Ovary (tissue), 3 donors: ENCODE data around the gene CD8B.

Source experiments
- POLR2A ChIP-seq: fragments of 450-650 bp; IDR thresholded peaks from one replicate; pipeline ENCODE4 v1.6.1; 2017; ENCODE audit warnings: antibody characterized with exemption, mild to moderate bottlenecking, moderate library complexity
- TF ChIP-seq, protein P1 (sequence below), 3 donors: fragments of 450-650 bp in 2 of 3; fragments of 200-600 bp in 1 of 3; IDR thresholded peaks; one replicate each; pipeline versions ENCODE4 v1.5.1 to v1.8.0; 2016 to 2022; ENCODE audit warnings: antibody characterized with exemption in 3 of 3, mild to moderate bottlenecking in 1 of 3
- donor health status: DM: no; HTN: no; CAD: no.

DNA sequence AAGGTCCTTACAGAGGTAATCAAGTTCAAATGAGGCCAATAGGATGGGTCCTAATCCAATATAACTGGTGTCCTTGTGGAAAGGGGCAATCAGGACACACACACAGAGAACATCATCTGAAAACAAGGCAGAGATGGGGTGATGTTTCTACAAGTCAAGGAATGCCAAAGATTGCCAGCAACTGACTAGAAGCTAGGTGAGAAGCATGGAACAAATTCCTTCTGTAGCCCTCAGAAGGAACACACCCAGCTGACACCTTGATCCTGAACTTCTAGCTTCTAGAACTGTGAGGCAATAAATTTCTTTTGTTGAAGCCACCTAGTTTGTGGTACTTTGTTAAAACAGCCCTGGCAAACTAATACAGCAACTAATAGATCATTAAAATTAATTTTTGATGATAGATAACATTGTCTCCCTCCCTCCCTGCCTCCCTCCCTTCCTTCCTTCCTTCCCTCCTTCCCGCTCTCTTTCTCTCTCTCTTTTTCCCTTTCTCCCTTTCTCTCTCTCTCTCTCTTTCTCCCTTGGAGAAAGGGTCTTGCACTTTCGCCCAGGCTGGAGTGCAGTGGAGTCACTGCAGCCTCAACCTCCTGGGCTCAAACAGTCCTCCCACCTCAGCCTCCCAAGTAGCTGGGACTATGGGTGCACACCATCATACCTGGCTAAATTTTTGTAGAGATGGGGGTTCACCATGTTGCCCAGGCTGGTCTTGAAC lies 60.7 kb downstream of the CD8B start:
- TF ChIP-seq, protein P1, sequence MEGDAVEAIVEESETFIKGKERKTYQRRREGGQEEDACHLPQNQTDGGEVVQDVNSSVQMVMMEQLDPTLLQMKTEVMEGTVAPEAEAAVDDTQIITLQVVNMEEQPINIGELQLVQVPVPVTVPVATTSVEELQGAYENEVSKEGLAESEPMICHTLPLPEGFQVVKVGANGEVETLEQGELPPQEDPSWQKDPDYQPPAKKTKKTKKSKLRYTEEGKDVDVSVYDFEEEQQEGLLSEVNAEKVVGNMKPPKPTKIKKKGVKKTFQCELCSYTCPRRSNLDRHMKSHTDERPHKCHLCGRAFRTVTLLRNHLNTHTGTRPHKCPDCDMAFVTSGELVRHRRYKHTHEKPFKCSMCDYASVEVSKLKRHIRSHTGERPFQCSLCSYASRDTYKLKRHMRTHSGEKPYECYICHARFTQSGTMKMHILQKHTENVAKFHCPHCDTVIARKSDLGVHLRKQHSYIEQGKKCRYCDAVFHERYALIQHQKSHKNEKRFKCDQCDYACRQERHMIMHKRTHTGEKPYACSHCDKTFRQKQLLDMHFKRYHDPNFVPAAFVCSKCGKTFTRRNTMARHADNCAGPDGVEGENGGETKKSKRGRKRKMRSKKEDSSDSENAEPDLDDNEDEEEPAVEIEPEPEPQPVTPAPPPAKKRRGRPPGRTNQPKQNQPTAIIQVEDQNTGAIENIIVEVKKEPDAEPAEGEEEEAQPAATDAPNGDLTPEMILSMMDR (IDR thresholded peaks at IDR 0.05) = no peak
- TF ChIP-seq POLR2A = no peak
